ENCODE data around the gene ME1.
"Not testable (repeated sequence)": the region's sequence is repeated elsewhere in the genome, so short reads cannot be mapped to it uniquely, and the experiment has no call there.

Gene ME1

DNA sequence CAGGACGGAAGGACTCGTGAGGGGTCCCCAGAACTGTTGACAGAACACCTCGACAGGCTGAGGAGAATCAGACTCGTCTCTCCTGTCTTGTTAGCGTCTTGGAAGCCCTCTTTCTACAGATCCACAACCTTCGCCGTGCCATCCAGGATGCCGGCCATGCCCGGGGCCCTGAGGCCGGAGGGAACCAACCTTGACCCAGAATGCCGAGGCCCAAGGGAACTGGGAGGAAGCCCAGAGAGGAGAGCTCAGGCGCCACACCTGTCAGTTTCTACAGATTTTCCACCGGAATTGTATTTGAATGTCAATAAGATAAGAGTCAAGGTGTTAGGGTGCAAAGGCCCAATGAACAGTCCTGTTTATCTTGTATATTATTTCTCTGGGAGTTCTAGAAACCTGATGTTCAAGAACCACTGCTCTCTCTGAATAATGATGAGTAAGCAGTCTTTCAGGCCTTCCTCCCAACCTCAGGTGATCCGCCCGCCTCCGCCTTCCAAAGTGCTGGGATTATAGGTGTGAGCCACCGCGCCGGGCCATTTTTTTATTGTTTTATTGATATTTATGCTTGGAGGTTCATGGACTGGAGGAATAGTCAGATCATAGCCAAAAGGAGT is 799 bp upstream of the ME1 start:
- no peak for DNase-seq

DNA sequence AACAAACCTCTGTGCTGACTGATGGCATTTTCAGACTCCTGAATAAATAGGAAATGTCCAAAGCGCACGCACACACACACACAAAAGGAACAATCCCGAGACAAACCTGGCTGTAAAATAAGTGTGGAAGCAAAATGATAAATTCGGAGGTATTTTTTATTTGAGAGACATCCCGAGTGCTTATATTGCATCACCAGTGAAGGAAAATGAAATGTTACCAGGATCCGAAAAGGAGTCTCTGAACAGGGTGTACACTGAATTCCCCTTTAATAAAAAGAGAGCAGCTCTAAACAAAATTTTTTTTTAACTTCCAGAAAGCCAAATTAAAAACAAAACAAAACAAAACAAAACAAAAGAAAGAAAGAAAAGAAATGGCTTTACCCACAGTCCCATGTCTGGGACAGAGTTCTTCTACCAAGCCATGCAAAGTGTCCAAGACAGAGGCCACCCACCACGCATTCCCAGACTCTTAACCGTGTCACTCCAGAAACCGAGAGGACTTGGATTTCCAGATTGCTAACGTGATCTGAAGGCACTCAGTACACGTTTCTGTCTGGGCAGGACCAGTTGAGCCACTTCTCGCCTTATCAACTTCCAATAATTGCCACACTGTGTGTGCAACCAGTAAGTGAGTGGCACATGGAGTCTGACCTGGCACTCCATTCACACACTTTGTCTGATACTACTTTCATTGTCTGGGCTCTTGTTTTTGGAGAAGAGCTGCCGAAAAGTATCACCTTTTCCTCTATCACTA is 817 bp downstream of the ME1 start:
- DNase-seq: no peak

DNA sequence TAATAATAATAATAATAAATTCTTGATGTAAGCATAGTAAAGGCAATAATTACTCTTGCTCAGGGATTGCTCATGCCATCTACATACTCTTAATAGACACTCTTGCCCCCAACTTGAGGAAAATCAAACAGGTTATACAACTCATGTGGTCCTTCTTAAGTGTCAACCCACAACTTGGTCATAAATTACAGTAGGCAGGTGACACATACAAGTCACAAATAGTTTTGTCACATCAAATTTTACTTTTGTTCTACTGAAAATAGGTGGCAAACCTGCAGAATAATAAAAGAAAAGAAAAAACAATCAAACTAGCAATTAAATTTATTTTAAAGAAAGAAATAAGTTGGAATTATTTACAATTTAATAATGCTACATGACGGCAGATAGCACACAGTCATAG is 1.6 kb downstream of the ME1 start:
- no peak for DNase-seq

DNA sequence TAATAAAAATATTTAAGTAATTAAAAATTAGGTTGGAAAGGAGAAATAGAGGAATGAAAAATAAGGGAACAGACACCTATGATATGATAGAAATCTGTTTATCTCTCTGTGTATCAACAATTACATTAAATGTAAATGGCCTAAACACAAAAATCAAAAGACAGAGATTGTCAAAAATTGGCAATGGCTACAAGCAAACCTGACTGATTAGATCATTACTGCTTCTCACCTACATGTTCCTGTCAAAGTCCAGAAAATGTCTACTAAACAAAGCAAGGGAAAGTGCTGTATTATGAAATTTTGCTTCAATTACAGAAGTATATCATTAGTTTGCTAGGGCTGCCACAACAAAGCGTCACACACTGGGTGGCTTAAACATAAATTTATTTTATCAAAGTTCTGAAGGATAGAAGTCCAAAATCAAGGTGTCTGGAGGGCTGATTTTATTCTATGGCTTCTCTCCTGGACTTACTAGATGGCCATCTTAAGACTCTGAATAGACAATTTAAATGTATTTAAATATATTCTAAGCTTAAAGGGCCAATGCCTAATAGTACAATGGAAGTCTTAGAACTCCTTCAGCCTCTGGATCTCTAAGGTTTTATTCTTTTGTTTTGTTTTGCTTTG is 6.3 kb downstream of the ME1 start:
- DNase-seq: no peak

DNA sequence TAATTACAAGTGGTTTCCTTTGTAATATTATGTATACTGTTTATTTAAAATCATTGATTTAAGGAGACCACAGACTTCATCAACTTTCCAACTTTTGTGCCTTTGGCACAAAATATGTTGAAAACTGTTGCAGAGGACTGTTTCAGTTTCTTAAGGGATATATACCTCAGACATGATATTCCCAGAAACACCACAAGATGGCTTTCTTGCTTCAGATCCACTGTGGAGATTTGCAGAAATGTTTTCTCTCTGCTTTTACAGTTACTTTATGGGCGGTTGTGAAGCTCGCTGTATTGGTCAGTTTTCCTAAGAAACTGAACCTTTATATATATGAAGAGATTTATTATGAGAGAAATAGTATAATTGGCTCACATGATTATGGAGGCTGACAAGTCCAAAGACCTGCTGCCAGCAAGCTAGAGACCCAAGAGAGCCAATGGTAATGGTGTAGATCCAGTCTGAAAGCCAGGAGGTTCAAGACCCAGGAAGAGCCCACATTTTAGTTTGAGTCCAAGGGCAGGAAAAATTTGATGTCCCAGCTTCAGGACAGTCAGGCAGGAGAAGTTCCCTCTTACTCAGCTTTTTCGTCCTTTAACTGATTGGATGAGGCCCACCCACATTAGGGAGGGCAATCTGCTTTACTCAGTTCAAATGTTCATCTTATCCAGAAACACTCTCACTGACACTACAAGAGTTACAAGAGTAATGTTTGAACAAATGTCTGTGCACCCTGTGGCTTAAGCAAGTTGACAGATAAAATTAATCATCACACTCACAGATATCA is 12.8 kb downstream of the ME1 start:
- DNase-seq: peak; percentile 1

DNA sequence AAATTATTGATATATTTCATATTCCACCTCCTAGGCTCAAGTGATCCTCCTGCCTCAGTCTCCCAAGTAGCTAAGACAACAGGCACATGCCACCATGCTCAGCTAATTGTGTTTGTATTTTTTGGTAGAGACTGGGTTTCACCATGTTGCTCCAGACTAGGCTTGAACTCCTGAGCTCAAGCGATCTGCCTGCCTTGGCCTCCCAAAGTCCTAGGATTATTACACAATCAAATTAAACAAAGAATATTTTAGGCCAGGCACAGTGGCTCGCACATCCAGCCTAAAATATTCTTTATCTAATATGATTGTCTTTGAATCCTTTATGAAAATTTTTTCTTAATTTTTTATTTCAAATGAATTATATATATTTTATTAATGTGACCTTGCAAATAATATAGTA is 17.8 kb downstream of the ME1 start:
- no peak for DNase-seq

DNA sequence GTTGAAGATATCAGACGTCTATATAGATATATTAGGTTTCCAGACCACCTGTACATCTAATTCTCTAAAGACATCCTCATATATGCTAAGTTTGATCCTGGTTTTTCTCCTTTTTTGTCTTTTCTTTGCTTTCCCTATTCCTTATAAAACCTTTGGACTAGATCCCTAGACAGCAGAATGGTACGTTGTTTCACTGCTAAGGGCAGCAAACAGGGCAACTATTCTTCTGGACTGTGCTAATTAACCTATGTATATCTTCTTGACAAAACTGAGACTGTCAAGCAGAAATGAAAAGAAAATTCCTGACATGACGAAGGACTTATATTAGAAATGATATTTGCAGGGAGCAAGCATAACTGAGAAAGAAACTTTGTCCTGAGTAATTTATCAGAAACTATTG is 19.1 kb downstream of the ME1 start:
- no peak for DNase-seq

DNA sequence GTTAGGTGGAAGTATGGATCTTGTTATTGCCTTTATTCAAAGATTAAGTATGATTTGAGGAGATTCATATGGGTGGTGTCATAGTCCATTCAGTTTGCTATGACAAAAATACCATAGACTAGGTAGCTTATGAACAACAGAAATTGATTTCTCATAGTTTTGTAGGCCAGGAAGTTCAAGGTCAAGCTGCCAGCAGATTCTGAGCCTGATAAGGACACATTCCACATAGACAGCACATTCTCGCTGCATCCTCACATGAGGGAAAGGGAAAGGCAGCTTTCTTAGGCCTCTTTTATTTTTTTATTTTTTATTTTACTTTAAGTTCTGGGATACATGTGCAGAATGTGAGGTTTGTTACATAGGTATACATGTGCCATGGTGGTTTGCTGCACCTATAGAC is 27.7 kb downstream of the ME1 start:
- no peak for DNase-seq

DNA sequence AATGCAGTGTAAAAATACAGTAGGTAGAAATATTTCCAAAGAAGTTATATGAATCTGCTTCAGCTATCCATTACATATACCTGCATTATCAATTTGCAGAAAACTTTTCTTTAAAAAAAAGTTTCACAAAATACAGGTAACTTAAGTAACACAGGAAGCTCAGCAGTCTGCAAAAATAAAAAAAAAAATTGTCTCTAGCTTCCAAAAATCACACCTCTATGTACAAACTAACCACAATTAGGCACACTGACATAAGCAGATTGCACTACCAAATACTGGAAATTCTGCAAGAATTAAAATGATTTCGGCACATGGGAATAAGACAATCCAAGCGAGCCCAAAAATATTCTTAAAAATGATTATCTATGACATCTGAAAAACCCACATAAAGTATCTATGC is 41.2 kb downstream of the ME1 start:
- DNase-seq: no peak

DNA sequence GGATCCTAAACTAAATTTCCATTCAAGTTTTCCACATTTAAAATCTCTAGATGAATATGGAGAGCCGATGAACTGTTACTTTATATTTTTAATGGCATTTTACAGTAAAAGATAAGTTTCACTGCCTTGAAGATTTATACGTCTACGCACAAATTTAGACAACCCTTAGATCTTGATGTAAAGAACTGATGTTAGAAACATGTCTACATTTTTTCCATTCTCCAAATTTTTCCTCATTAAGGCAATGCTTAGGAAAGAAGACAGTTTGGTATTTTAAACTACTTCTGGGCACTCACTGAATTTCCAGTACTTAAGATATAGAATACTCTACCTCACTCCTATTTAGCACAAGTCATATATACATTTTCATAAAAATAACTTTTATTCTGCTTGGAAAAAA is 45.4 kb downstream of the ME1 start:
- no peak for DNase-seq

DNA sequence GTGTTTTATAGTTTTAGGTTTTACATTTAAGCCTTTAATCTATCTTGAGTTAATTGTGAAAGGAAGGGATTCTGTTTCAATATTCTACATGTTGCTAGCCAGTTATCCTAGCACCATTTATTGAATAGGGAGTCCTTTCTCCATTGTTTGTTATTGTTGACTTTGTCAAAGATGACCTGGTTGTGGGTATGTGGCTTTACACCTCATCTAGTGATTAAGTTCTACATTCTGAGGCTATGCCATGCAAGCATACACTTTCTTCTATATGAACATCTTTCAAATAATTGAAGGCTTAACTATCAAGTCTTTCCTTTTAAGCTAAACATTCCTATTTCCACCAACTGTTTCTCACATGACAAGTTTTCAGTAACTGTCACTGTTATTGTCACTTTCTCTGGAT is 46.1 kb downstream of the ME1 start:
- no peak for DNase-seq

DNA sequence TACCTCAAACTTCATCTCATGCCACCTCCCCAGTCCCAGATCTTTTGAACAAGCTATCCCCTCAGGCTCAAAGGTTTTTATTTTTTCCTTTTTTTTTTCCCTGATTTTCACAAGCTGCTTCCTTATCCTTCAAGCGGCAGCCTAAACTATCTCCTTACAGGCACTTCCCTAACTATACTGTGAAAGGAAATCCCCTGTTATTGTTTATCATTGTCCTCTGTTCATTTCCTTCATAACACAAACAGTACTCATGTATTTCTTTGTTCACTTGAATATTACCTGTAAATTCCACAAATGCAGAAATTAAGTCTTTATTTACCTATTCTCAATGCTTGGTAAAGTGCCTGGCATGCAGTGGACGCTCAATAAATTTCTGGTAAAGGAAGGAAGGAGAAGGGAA is 48.9 kb downstream of the ME1 start:
- no peak for DNase-seq

DNA sequence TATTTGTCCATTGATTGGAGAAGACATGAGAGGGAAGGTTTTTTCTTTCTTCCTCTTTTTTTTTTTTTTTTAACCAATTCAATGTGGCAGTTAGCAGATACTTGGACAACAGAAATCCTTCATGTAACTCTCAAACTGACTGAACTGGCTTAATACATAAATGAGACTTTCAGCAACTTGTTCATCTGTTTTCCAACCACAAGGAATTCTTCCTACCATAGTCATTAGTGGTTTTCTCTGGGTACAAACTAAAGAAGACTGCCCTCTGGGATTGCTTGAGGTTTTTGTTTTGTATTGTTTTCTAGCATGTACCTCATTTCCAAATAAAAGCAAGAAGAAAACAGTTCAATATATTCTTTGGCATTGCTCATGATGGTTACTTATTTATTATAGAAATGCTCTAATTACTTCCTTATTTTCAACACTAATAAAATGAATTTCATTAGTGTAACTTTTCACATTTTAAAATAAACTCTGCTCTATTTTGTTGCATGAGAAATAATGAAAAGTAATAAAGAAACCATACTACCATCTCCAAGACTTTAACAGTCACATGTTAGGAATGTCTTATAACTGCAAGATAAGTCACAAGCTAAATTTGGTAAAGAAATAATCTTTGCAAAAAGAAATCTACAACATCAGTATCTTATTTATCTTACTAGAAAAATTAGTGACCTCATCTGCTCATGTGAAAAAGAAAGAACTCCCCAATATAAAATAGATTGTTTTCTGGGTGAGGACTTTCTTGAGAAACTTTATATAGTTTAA is 52.0 kb downstream of the ME1 start:
- DNase-seq: no peak

DNA sequence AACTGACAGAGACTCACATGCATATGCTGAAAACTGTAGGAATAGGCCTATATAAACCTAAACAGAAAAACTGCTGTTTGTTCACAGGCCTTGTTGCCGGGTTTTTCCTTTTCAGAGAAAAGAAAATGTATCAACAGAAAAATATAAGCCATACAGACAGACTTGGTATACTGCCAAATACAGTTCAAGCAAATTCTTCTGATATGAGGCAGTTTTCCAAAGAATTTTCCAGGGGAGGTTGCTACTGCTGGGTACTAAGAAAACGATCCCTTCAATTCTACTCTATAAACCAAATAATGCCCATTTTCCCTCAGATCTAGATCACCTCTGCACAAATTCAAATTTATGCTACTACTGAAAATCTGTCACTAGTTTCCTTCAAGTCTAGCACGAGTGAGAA is 59.4 kb downstream of the ME1 start:
- no peak for DNase-seq

DNA sequence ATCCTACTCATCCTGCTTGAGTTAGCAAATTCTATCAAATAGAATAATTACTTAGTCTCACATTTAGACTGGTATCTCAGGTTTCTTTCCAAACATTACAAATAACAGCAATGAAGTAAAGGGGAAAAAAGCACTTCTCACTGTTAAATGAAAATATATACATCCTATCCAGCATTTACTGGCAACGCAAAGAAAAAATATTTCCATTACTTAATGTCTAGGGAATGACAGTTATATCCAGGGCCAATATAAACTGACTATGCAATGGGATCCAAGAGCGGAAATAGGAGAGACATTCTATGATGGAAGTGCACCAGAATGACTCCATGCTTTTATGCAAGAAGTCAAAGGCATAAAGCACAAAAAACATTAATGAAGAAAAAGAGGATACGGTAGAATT is 60.3 kb downstream of the ME1 start:
- DNase-seq: no peak

DNA sequence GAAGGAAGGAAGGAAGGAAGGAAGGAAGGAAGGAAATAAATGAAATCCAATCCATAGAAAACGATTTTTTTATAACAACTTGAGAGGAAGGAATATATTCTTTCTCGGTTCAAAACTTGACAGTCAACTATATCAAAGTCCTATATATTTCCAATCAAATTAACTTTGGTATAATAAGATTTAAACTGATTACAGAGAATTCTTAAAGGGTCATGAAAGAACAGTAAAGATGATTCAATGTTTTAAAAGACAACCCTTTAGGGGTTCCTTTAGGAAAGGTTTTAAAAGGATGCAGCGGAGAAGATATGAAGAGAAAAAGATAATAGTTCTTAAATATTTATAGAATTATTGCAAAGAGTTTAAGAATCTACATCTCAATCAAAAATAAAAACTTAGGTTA is 61.2 kb downstream of the ME1 start:
- no peak for DNase-seq

DNA sequence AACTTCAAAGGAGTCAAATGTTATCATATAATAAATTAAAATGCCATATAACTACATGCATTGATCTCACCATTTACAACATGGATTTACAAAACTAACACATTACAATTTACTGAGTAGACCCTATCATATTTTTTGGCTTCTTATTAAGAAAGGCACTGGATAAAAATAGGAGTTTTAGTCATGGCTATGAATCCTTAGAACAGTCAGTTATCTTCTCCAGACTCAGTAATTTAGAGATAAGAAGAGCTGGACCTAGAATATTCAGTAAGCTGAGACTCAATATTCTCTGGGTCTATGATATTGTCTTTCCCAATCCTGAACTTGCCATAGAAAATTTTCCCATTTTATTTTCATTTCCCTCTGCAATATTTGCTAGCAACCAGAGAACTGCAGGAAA is 62.3 kb downstream of the ME1 start:
- no peak for DNase-seq

DNA sequence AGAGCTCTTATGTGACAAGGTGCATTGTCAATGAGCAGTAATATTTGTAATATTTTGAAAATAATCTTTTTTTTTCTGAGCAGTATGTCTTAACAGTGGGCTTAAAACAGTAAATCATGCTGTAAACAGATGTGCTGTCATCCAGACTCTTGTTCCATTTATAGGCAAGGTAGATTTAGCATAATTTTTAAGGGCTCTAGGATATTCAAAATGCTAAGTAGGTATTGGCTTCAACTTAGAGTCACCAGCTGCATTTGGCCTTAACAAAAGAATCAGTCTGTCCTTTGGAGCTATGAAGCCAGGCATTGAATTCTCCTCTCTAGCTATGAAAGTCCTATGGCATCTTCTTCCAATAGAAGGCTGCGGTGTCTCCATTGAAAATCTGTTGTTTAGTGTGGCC is 63.7 kb downstream of the ME1 start:
- DNase-seq: no peak

DNA sequence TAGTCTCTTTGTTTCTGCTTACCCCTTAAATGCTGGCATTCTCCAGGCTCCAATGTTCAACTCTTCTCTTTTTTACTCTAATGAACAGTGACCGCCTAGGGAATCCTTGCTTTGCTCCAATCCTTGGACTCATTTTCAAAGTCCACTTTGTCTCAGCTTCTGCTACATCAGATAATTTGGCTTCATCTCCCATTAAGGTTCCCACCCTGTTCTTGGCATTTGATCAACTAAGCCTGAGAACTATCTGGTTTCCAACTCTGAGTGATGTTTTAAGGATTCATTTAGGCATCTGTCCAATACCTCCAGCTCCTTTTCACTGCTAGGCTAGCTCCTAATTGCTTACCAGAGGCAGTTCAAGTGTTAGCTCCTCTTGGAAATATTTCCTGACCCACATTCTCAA is 64.9 kb downstream of the ME1 start:
- no peak for DNase-seq

DNA sequence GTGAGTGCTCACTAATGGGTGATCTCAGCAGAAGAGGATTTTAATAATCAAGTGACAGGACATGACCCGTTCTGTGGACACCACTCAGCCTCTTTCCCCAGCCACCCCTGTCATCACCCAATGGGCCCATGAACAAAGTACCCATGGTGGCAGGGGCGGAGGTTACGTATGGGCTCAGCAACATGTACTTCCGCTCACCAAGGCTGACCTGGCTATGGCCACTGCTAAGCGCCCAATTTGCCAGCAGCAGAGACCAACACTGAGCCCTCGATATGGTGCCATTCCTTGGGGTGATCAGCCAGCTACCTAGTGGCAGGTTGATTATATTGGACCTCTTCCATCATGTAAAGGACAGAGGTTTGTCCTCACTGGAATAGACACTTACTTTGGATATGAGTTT is 68.5 kb downstream of the ME1 start:
- not testable (repeated sequence) for DNase-seq

DNA sequence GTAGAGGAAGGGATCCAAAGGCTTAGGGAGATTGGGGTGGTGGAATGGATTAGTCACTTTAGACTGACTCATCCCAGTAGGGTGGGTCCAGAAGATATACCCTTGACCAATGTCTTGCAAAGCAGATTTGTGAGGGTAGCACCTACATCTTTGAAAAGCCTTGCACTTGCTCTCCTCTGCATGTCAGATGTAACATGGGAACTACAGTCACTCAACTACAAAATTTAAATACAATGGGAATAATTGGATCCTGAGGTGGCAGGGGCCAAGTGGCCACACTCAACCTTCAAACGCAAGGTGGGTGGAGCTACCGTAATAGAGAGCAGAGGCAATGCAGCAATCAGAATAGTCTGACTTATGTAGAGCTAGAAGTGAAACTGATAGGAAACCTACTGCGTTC is 71.2 kb downstream of the ME1 start:
- DNase-seq: no peak

DNA sequence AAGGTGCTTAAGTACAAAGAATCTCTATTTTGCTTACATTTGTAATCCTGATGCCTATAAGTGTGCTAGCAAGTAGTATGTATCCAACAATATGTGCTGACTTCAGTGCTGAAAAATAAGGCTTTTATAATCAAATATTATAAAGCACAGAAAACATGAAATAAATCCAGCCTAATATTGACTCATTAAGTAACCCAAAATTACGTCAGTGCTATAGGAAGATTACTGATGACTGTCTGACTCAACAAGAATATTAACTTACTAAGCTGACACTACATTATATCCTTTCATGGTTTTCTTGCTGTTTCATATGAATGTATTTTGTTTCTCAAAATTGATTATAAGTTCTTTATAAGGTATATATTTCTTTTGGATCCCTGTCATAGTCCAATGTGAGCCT is 76.1 kb downstream of the ME1 start:
- DNase-seq: no peak

DNA sequence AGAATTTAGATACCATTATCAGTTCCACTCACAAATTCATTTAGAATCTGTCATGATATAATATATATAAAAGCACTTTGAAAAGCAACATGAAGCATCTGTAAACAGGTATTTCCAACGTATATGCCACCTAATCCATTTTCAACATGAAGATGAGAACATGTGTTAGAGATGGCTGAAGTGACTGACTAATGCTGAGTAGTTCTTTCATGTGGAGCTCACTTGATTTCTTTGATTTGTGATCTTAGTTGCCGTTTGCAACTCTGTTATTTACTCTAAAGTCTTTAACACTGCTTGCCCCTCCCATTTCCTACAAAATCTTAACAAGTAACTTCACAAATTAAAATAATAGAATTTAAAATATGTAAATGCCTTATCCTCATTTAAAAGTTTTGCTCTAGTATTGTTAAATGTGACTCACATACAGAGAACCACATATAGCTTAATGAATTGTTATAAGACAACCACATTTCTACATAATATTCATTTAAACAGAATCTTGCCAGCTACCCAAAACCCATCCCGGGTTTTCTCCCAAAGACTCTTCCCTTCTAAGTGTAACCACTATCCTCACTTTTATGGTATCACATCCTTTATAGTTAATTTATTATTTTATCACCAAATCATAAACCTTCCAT is 78.3 kb downstream of the ME1 start:
- no peak for DNase-seq

Measured in CD4-positive, alpha-beta T cell treated with Interleukin-21 for 1 hour (primary cell).